Measurements from ENCODE around the gene TFF1. TPM values are rescaled to one million over a fixed set of nuclear protein-coding genes. Genes with fewer than 3 reads are reported as not detected.

TFF1 gene
- total RNA-seq, 1 experiment from 2014 or later = 111 TPM

DNA sequence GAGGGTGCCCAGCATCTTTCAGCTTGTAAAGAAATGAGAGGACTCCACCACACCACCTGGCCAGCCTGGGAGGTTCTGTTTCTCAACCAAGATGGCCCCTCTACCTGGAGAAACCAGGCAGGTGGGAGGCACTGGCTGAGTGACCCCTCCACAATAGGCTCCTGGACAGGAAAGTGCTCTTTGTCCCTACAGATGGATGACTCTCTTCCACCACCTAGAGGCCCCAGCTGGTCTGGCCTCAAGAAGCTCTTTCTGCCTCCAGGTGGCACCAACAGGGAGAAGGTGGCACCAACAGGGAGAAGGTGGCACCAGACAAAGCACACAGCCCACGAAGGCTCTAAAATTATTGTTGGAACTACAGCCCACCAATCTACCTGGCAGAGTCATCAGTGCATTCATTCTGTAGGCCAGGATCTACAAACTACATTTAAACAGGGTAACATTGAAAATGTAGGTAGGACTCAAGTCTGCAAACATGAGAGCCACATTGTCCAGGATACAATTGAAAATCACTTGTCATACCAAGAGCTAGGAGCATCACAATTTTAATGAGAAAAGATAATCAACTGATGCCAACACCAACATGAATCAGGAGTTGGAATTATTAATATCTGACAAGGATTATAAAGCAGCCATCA is 15.1 kb upstream of the TFF1 start:
- TF ChIP-seq EZH2 (IDR thresholded peaks at IDR 0.05; ENCODE audit: low read length, unreplicated experiment) (no peak), EZH2phosphoT487 (IDR thresholded peaks at IDR 0.05; ENCODE audit: borderline replicate concordance, low read length) (no peak)
- TF ChIP-seq, protein P1, sequence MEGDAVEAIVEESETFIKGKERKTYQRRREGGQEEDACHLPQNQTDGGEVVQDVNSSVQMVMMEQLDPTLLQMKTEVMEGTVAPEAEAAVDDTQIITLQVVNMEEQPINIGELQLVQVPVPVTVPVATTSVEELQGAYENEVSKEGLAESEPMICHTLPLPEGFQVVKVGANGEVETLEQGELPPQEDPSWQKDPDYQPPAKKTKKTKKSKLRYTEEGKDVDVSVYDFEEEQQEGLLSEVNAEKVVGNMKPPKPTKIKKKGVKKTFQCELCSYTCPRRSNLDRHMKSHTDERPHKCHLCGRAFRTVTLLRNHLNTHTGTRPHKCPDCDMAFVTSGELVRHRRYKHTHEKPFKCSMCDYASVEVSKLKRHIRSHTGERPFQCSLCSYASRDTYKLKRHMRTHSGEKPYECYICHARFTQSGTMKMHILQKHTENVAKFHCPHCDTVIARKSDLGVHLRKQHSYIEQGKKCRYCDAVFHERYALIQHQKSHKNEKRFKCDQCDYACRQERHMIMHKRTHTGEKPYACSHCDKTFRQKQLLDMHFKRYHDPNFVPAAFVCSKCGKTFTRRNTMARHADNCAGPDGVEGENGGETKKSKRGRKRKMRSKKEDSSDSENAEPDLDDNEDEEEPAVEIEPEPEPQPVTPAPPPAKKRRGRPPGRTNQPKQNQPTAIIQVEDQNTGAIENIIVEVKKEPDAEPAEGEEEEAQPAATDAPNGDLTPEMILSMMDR (conservative IDR thresholded peaks at IDR 0.05; ENCODE audit: low read depth, low read length) = peak; percentile 98

GRCh38 chr21:42379426-42380215 is 13.3 kb upstream of the TFF1 start:
- DNase-seq = no peak
- no peak overlapping the region for H3K4me2 ChIP-seq (ENCODE audit: low read length)
- H3F3A ChIP-seq (ENCODE audit: low read length, unreplicated experiment) = no peaks in the 10 kb centered on the region
- no peaks in the 10 kb centered on the region for H3K9me2 ChIP-seq (replicated peaks; ENCODE audit: low read length)
- intact Hi-C loops (cut with micrococcal nuclease) = loop anchor here (2.0 to 5.0 kb wide), 2 partner anchors 13 to 232 kb away; partner anchors contain the start of gene TFF1
- TF ChIP-seq EZH2 (IDR thresholded peaks at IDR 0.05; ENCODE audit: low read length, unreplicated experiment) = no peak
- no peak for TF ChIP-seq EZH2phosphoT487 (IDR thresholded peaks at IDR 0.05; ENCODE audit: borderline replicate concordance, low read length)
- TF ChIP-seq, protein P1 (conservative IDR thresholded peaks at IDR 0.05; ENCODE audit: low read depth, low read length) = no peak
- no peak overlapping the region for H2AFZ ChIP-seq (ENCODE audit: low read length)
- CTCF ChIA-PET = interaction anchor here (0.5 to 0.7 kb wide), 2 partner anchors 24 to 68 kb away, joined by 3 read pairs; no protein-coding TSS in a partner anchor
- no peaks in the 10 kb centered on the region for H3K36me3 ChIP-seq (ENCODE audit: low read depth, low read length)
- BruUV-seq (replicated peaks) = no TSS peak
- no peaks in the 10 kb centered on the region for H3K27me3 ChIP-seq (ENCODE audit: low read length)
- H4K20me1 ChIP-seq (ENCODE audit: low read length) = no peaks in the 10 kb centered on the region
- no peak overlapping the region for H3K27ac ChIP-seq (ENCODE audit: low read length)
- H3K4me3 ChIP-seq (ENCODE audit: low read length) = no peak overlapping the region
- POLR2A ChIA-PET (ENCODE audit: unreplicated experiment) = no interaction called here
- ATAC-seq = no peak
- H3K9ac ChIP-seq (ENCODE audit: low read length) = no peak overlapping the region
- H3K4me1 ChIP-seq (ENCODE audit: insufficient read depth, low read length) = peaks cover 21% of the 10 kb centered on the region
- H3K9me3 ChIP-seq (ENCODE audit: low read length) = no peaks in the 10 kb centered on the region
- H3K79me2 ChIP-seq (ENCODE audit: low read length) = no peaks in the 10 kb centered on the region

More for the DNA sequence above, 15.1 kb upstream of the TFF1 start:
- no peaks in the 10 kb centered on the region for H3F3A ChIP-seq (ENCODE audit: low read length, unreplicated experiment)
- H3K9me3 ChIP-seq (ENCODE audit: low read length) = no peaks in the 10 kb centered on the region
- H3K9me2 ChIP-seq (replicated peaks; ENCODE audit: low read length) = no peaks in the 10 kb centered on the region
- DNase-seq (peak; percentile 77), ATAC-seq (peak; percentile 79)
- ChIA-PET POLR2A (ENCODE audit: unreplicated experiment) (interaction anchor here (0.5 to 0.6 kb wide), 2 partner anchors 22 to 285 kb away, joined by 3 to 4 read pairs; no protein-coding TSS in a partner anchor), CTCF (interaction anchor here (0.6 to 2.0 kb wide), 9 partner anchors 14 to 264 kb away, joined by 3 to 23 read pairs (median 5); partner anchors contain the start of genes TFF1 and TFF2)
- peaks cover 13% of the 10 kb centered on the region for H3K4me1 ChIP-seq (ENCODE audit: insufficient read depth, low read length)
- no TSS peak for BruUV-seq (replicated peaks)
- no peaks in the 10 kb centered on the region for H3K36me3 ChIP-seq (ENCODE audit: low read depth, low read length)
- no peak overlapping the region for H3K4me2 ChIP-seq (ENCODE audit: low read length)
- intact Hi-C loops (cut with micrococcal nuclease) = loop anchor here (1.0 to 5.0 kb wide), 5 partner anchors 15 to 234 kb away; partner anchors contain the start of gene TFF1
- H3K9ac ChIP-seq (ENCODE audit: low read length) = 0 out of 2 replicates have a peak overlapping the region, but pooled peaks have one; percentile 3
- peak overlapping the region; percentile 10; the same call in 1 of the 2 replicates for H3K27ac ChIP-seq (ENCODE audit: low read length)
- no peaks in the 10 kb centered on the region for H3K27me3 ChIP-seq (ENCODE audit: low read length)
- no peaks in the 10 kb centered on the region for H3K79me2 ChIP-seq (ENCODE audit: low read length)
- H2AFZ ChIP-seq (ENCODE audit: low read length) = no peak overlapping the region
- no peak overlapping the region for H3K4me3 ChIP-seq (ENCODE audit: low read length)
- H4K20me1 ChIP-seq (ENCODE audit: low read length) = no peaks in the 10 kb centered on the region

Measured in PC-3 (cell line).